ENCODE data around the gene GRIK5. TPM values are rescaled to one million over a fixed set of nuclear protein-coding genes. Genes with fewer than 3 reads are reported as not detected.
"Not testable (repeated sequence)": the region's sequence is repeated elsewhere in the genome, so short reads cannot be mapped to it uniquely, and the experiment has no call there.

Gene GRIK5
- polyA plus RNA-seq, 1 experiment: 0.06 TPM

GRCh38 chr19:42109896-42110295 is 39.9 kb upstream of the GRIK5 start:
- H3K27me3 ChIP-seq (ENCODE audit: control insufficient read depth, insufficient read depth, low read length): no peaks in the 10 kb centered on the region
- POLR2A ChIA-PET: no interaction called here
- CTCF ChIA-PET: interaction anchor here (0.7 to 9.3 kb wide), 18 partner anchors 11 to 313 kb away, joined by 3 to 98 read pairs (median 12); partner anchors contain the start of genes GSK3A and POU2F2

DNA sequence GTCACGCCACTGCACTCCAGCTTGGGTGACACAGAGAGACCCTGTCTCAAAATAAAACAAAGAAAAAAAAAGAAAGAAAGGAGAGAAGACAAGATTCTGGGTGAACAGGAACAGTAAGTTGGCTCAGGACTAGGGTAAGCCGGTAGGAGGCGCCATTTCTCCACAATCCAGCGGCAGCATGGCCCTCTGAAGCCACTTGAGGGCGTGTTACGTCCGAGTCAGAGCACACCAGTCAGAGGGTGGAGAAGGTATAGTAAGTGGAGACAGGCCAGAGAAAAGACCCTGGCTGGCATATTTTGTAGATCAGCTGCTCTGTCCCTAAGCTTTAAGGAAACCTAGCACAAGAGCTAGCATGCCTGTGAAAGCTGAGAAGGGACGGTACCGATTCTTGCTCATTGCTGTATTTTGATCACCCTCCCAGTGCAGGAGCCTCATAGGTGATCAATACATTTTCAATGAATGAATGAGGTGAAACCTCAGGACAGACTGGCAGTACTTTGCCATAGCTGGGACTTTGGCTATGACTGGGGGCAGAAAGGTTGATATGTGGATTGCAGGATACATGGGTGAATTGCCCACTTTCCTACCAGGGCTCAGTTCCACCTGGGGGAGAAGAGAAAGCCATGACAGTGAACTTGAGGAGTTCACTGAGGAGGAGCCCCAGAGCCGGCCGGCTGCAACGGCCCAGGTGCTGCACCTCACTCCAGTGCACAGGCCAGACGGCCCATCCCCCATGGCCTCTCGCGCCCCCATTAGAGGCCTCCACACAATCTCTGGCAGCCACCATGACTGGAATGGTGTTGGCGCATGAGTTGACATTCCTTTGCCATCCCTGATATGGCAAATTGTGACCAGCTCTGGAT is 38.8 kb upstream of the GRIK5 start:
- Histone ChIP-seq H3K27me3 (ENCODE audit: control insufficient read depth, insufficient read depth, low read length) (no peaks in the 10 kb centered on the region), H3K36me3 (ENCODE audit: control insufficient read depth, insufficient read depth, low read length) (no peaks in the 10 kb centered on the region), H3K4me3 (ENCODE audit: low read depth, low read length) (no peak overlapping the region)
- CTCF ChIA-PET: interaction anchor here (0.6 to 9.3 kb wide), 39 partner anchors 10 to 346 kb away, joined by 3 to 98 read pairs (median 7); partner anchors contain the start of genes DEDD2, GSK3A and POU2F2
- POLR2A ChIA-PET: no interaction called here
- TF ChIP-seq CTCF (IDR thresholded peaks at IDR 0.05; ENCODE audit: insufficient read depth, low read depth, low read length): peak; percentile 100
- no peak for DNase-seq (ENCODE audit: low read depth)

More at GRCh38 chr19:42109896-42110295, 39.9 kb upstream of the GRIK5 start:
- H3K36me3 ChIP-seq (ENCODE audit: control insufficient read depth, insufficient read depth, low read length): no peaks in the 10 kb centered on the region
- no peak for DNase-seq (ENCODE audit: low read depth)
- no peak overlapping the region for H3K4me3 ChIP-seq (ENCODE audit: low read depth, low read length)
- no peak for TF ChIP-seq CTCF (IDR thresholded peaks at IDR 0.05; ENCODE audit: insufficient read depth, low read depth, low read length)

DNA sequence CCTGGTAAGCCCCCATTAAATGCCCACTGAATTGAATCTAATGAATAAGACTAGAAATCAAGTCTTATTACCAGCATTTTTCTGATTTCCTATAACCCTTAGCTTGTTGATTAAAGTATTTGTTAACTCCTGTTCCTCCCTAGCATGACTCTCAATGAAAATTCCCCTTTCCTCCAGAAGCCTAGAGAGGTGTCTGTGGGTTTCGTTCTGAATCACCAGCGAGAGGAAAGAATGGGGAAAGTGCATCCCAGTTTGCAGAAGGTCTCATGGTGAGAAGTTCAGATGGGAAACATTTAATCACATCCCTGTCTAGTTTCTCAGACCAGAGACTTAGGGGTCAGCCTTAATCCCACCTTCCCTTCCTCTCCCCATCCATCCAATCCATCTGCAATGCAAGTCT is 35.4 kb upstream of the GRIK5 start:
- no peaks in the 10 kb centered on the region for H3K27me3 ChIP-seq (ENCODE audit: control insufficient read depth, insufficient read depth, low read length)
- ChIA-PET CTCF (no interaction called here), POLR2A (no interaction called here)
- H3K36me3 ChIP-seq (ENCODE audit: control insufficient read depth, insufficient read depth, low read length): no peaks in the 10 kb centered on the region
- no peak for TF ChIP-seq CTCF (IDR thresholded peaks at IDR 0.05; ENCODE audit: insufficient read depth, low read depth, low read length)
- no peak for DNase-seq (ENCODE audit: low read depth)
- no peak overlapping the region for H3K4me3 ChIP-seq (ENCODE audit: low read depth, low read length)

DNA sequence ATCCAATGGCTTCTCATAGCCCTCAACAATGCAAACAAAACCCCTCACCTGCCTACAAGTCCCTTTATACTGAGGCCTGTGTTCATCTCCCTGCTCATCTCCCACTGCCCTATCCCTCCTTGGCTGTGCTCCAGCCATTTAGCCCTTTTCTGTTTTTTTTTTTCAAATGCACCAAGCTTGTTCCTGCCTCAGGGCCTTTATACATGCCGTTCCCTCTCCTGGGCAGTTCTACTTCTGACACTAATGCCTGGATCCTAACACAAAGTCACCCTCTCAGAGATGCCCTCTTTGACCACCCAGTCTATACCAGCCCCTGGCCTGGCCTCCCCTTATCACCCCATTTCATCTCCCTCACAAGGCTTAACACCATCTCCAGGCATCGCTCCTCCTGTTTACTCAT is 32.9 kb upstream of the GRIK5 start:
- ChIA-PET POLR2A (no interaction called here), CTCF (interaction anchor here (0.6 to 2.2 kb wide), 9 partner anchors 10 to 321 kb away, joined by 3 to 9 read pairs (median 3); partner anchors contain the start of gene POU2F2)
- TF ChIP-seq CTCF (IDR thresholded peaks at IDR 0.05; ENCODE audit: insufficient read depth, low read depth, low read length): no peak
- Histone ChIP-seq H3K27me3 (ENCODE audit: control insufficient read depth, insufficient read depth, low read length) (no peaks in the 10 kb centered on the region), H3K4me3 (ENCODE audit: low read depth, low read length) (no peak overlapping the region), H3K36me3 (ENCODE audit: control insufficient read depth, insufficient read depth, low read length) (0 out of 2 replicates have a peak, but pooled peaks cover 2% of the 10 kb centered on the region)
- no peak for DNase-seq (ENCODE audit: low read depth)

DNA sequence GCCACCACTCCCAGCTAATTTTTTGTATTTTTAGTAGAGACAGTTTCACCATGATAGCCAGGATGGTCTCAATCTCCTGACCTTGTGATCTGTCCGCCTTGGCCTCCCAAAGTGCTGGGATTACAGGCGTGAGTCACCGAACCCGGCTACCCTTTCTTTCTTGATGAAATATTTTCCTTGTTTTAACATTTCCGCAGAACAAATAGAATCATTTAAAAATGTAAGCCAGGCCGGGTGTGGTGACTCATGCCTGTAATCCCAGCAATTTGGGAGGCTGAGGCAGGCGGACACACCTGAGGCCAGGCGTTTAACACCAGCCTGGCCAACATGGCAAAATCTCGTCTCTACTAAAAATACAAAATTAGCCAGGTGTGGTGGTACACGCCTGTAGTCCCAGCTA is 30.2 kb upstream of the GRIK5 start:
- H3K36me3 ChIP-seq (ENCODE audit: control insufficient read depth, insufficient read depth, low read length); POLR2A ChIA-PET; DNase-seq (ENCODE audit: low read depth); H3K27me3 ChIP-seq (ENCODE audit: control insufficient read depth, insufficient read depth, low read length); H3K4me3 ChIP-seq (ENCODE audit: low read depth, low read length): not testable (repeated sequence)
- CTCF ChIA-PET: interaction anchor here (0.7 to 3.8 kb wide), 3 partner anchors 9 to 85 kb away, joined by 3 to 26 read pairs (median 4); no protein-coding TSS in a partner anchor

Measured in BJ (cell line).